Gastroesophageal sphincter (tissue), 3 donors: ENCODE measurements around the gene MCTP1.

ENCODE experiments used
- EP300 ChIP-seq: sonication (generic); formaldehyde crosslinking; IDR thresholded peaks from one replicate; pipeline ENCODE4 v1.6.1; 2017; ENCODE audit warnings: antibody characterized with exemption, mild to moderate bottlenecking
- POLR2A ChIP-seq, 2 donors: fragments of 450-650 bp; IDR thresholded peaks; one replicate each; pipeline ENCODE4 v1.6.1; 2017; ENCODE audit warnings: antibody characterized with exemption in 2 of 2, mild to moderate bottlenecking in 2 of 2, moderate library complexity in 1 of 2
- POLR2AphosphoS5 ChIP-seq: sonication (generic); formaldehyde crosslinking; IDR thresholded peaks from one replicate; pipeline ENCODE4 v1.6.1; 2017; ENCODE audit warnings: antibody characterized with exemption
- TF ChIP-seq, protein P1 (sequence below), 4 experiments: fragments of 200-600 bp in 2 of 4; fragments of 450-650 bp in 2 of 4; sonication (generic) in 1 of 4; IDR thresholded peaks; one replicate each; pipeline ENCODE4 v1.5.1; 2017 to 2019; ENCODE audit warnings: antibody characterized with exemption in 4 of 4, mild to moderate bottlenecking in 2 of 4, moderate library complexity in 2 of 4

DNA sequence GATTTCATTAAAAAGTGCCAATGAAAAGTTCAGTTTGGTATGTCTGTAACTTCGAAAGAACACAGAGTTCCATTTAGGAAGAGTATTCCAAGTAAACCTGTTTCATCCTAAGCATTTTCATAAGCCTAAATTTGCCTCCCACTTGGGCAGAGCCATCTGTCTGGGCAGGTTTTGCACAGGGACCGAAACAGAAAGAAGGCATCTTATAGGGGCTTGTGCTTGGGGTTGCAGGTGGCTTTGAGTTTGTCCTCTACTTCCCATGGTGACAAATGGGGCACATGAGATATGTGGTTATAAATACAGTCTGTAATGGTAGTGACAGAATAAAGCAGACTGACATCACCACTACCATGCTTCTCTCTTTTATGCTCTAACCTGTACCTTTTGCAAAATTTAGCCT lies 63.7 kb downstream of the MCTP1 start:
- TF ChIP-seq, protein P1, sequence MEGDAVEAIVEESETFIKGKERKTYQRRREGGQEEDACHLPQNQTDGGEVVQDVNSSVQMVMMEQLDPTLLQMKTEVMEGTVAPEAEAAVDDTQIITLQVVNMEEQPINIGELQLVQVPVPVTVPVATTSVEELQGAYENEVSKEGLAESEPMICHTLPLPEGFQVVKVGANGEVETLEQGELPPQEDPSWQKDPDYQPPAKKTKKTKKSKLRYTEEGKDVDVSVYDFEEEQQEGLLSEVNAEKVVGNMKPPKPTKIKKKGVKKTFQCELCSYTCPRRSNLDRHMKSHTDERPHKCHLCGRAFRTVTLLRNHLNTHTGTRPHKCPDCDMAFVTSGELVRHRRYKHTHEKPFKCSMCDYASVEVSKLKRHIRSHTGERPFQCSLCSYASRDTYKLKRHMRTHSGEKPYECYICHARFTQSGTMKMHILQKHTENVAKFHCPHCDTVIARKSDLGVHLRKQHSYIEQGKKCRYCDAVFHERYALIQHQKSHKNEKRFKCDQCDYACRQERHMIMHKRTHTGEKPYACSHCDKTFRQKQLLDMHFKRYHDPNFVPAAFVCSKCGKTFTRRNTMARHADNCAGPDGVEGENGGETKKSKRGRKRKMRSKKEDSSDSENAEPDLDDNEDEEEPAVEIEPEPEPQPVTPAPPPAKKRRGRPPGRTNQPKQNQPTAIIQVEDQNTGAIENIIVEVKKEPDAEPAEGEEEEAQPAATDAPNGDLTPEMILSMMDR (IDR thresholded peaks at IDR 0.05): no peak
- no peak for TF ChIP-seq POLR2A (IDR thresholded peaks at IDR 0.05)
- TF ChIP-seq EP300: no peak
- no peak for TF ChIP-seq POLR2AphosphoS5
